ENCODE measurements around the gene CREM. TPM values are rescaled to one million over a fixed set of nuclear protein-coding genes. Genes with fewer than 3 reads are reported as not detected.

CREM gene
- total RNA-seq, 1 donor from 2014 or later = 58.5 TPM

DNA sequence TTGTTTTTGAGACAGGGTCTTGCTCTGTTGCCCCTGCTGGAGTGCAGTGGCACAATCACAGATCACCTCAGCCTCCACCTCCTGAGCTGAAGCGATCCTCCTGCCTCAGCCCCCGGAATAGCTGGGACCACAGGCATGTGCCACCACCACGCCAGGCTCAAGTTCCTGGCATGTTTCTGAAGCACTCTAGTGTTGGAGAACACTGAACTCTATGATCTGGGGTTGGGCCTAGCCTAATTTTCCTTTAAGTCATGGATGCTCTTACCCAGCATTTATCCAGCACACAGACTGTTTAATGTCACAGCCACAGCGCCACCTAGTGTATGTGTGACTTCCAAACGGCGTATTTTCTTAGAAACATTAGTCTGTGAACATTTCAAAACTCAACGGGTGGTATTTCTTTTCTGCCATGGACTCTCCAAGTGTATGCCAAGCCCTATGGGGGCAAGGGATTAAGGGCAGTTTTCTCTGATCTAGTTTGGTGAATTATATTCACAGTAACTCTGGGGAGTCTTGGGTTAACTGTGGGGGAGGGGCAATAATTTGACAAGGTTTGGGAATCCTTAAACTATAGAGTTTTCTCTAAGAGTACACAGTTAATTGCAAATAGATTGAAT, 91.8 kb downstream of the CREM start:
- DNase-seq = peak; percentile 69
- H3K27ac ChIP-seq (replicated peaks) = peak overlapping the region; percentile 77
- no peaks in the 10 kb centered on the region for H3K27me3 ChIP-seq (ENCODE audit: low read depth)
- no peak overlapping the region for H3K4me3 ChIP-seq
- peaks cover 39% of the 10 kb centered on the region for H3K4me1 ChIP-seq
- intact Hi-C loops (cut with micrococcal nuclease) = loop anchor here (2.0 kb wide), 1 partner anchor 98 kb away; no protein-coding TSS in a partner anchor
- no peaks in the 10 kb centered on the region for H3K9me3 ChIP-seq (replicated peaks)
- no peaks in the 10 kb centered on the region for H3K36me3 ChIP-seq
- TF ChIP-seq, protein P1, sequence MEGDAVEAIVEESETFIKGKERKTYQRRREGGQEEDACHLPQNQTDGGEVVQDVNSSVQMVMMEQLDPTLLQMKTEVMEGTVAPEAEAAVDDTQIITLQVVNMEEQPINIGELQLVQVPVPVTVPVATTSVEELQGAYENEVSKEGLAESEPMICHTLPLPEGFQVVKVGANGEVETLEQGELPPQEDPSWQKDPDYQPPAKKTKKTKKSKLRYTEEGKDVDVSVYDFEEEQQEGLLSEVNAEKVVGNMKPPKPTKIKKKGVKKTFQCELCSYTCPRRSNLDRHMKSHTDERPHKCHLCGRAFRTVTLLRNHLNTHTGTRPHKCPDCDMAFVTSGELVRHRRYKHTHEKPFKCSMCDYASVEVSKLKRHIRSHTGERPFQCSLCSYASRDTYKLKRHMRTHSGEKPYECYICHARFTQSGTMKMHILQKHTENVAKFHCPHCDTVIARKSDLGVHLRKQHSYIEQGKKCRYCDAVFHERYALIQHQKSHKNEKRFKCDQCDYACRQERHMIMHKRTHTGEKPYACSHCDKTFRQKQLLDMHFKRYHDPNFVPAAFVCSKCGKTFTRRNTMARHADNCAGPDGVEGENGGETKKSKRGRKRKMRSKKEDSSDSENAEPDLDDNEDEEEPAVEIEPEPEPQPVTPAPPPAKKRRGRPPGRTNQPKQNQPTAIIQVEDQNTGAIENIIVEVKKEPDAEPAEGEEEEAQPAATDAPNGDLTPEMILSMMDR (IDR thresholded peaks at IDR 0.05; ENCODE audit: borderline replicate concordance) = peak; percentile 84

DNA sequence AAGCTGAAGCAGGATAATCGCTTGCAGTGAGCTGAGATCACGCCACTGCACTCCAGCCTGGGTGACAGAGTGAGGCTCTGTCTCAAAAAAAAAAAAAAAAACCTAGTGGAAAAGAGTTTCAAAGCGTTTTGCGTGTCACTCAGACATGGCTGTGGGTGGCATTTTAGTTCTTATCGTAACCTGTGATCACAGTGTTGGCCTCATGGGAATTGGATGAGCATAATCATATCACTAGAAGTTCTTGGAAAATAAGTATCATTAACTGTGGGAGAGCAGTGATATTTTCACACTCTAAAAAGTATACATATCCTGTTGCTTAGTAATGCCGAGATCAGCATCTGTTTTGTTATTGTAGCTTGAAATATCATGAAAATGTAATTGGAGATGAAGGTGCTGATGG, 92.6 kb downstream of the CREM start:
- intact Hi-C loops (cut with micrococcal nuclease) = loop anchor here (2.0 kb wide), 1 partner anchor 98 kb away; no protein-coding TSS in a partner anchor

DNA sequence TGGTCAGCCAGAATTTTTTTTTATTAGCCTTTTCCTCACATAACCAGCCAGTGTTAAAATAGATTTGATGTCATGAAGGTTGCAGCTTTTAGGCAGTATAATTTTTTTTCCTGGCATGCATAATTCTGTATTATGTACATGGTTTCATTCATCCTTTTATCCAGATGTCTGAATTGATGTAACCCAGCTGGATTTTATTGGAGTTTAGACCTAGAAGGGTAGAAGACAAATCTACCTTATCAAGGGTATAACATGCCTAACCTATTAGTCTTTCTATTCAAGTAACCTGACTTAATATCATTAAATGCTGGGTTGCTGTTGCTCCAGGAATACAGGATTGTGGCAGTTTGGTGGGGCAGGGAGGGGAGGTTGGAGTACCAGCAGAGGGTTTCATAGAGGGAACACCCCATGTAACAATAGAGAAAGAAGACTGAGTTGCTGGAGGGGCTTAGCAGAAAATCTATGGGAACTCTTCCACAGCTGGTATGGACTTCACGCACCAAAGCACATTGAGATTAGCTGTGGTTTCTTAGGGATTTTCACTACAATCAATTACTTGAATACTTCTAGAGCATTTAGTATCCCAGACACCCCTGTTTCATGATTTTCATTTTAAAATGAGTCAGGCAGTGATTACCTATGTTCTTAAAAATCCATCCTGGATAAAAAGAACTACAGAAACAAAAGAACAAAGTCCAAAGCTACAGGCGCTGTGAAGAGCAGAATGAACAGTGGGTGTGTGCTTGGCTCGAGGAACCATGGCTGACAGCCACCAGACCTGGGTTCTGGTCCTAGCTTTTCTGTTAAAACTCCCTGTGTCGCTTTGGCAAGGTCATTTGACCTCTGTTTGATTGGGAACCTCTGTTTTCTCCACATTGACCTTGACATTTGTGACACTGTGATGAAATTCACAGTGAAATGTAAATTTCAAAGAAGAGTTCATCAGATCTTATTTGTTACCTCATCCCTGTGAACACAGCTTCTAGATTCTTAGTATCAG, 93.5 kb downstream of the CREM start:
- Histone ChIP-seq H3K4me1 (peaks cover 30% of the 10 kb centered on the region), H3K36me3 (no peaks in the 10 kb centered on the region), H3K4me3 (no peak overlapping the region), H3K9me3 (replicated peaks) (no peaks in the 10 kb centered on the region), H3K27ac (replicated peaks) (no peak overlapping the region), H3K27me3 (ENCODE audit: low read depth) (no peaks in the 10 kb centered on the region)
- TF ChIP-seq, protein P1 (IDR thresholded peaks at IDR 0.05; ENCODE audit: borderline replicate concordance) = no peak
- intact Hi-C loops (cut with micrococcal nuclease) = loop anchor here (2.0 kb wide), 1 partner anchor 99 kb away; no protein-coding TSS in a partner anchor
- DNase-seq = no peak

More for the DNA sequence above, 92.6 kb downstream of the CREM start:
- Histone ChIP-seq H3K27me3 (ENCODE audit: low read depth) (no peaks in the 10 kb centered on the region), H3K4me3 (no peak overlapping the region), H3K9me3 (replicated peaks) (no peaks in the 10 kb centered on the region), H3K27ac (replicated peaks) (no peak overlapping the region), H3K36me3 (no peaks in the 10 kb centered on the region), H3K4me1 (peaks cover 36% of the 10 kb centered on the region)
- DNase-seq = no peak
- TF ChIP-seq, protein P1 (IDR thresholded peaks at IDR 0.05; ENCODE audit: borderline replicate concordance) = no peak

DNA sequence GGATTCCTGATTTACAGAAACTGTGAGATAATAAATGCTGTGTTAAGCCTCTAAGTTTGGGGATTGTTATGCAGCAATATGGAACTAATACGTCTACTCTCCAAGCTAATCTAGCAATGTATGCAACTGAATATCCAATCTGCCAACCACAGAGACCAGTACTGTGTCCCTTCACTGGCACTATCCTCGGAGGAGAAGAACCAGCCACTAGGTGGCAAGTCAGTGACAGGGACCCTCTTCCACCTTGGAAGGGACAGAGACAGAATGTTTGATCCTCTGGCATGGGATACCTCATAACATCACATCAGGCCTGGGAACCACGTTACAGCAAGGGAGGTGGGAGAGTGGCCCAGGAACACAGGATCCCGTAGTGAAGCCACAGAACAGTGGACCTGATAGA, 96.4 kb downstream of the CREM start:
- TF ChIP-seq, protein P1 (IDR thresholded peaks at IDR 0.05; ENCODE audit: borderline replicate concordance) = no peak
- no peaks in the 10 kb centered on the region for H3K27me3 ChIP-seq (ENCODE audit: low read depth)
- intact Hi-C loops (cut with micrococcal nuclease) = no loop called here
- H3K36me3 ChIP-seq = no peaks in the 10 kb centered on the region
- H3K4me3 ChIP-seq = no peak overlapping the region
- peaks cover 8% of the 10 kb centered on the region for H3K4me1 ChIP-seq
- H3K27ac ChIP-seq (replicated peaks) = no peak overlapping the region
- DNase-seq = no peak
- H3K9me3 ChIP-seq (replicated peaks) = no peaks in the 10 kb centered on the region

DNA sequence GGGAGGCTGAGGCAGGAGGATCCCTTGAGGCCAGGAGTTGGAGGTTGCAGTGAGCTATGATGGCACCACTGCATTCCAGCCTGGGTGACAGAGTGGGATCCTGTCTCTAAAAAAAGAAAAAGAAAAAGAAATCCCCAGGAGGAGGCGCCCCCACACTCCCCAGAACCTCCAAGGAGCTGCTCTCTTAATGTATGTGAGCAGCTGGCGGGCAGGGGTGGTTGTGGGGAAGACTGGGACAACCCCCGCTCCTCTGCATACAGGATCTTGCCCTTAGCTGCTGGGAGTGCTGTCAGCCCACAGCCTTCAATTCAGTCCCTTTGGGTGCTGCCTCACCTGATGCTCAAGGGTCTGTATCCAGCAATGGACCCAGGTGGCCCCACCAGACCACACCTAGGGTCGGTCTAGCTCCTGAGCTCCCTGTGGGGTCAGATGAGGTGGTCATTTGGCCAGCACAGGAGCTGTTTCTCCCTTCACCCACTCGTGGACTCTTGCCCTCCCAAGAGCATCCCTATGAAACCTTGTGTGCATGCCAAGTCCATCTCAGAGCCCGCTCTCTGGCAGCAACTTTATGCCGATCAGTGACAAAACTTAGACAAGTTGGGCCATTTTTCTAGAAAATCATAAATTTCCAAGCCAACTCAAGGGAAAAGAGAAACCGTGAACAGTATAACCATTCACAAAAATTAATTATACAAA, 97.5 kb downstream of the CREM start:
- intact Hi-C loops (cut with micrococcal nuclease) = no loop called here

More for the DNA sequence above, 97.5 kb downstream of the CREM start:
- TF ChIP-seq, protein P1 (IDR thresholded peaks at IDR 0.05; ENCODE audit: borderline replicate concordance) = no peak
- no peaks in the 10 kb centered on the region for H3K27me3 ChIP-seq (ENCODE audit: low read depth)
- H3K36me3 ChIP-seq = no peaks in the 10 kb centered on the region
- H3K4me1 ChIP-seq = no peaks in the 10 kb centered on the region
- no peak overlapping the region for H3K4me3 ChIP-seq
- no peak overlapping the region for H3K27ac ChIP-seq (replicated peaks)
- DNase-seq = no peak
- no peaks in the 10 kb centered on the region for H3K9me3 ChIP-seq (replicated peaks)
